ENCODE data around the gene RBBP5.

Gene RBBP5

DNA sequence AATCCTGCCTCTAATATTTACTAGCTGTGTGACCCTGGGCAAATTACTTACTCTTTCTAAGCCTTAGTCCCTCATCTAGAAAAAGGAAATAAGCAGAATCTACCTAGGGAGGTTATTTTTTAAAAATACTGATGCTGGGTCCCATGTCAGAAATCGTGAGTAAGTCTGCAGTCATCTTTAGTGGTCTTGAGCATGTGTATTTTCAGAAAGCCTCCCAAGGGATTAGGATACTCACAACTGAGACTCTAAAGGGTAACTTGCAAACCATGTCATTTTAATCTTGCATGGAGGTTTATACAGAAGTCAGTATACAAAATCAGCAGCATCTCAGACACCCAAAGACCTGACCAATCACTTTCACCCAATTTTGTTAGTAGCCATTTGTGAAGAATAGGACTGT, 46.5 kb upstream of the RBBP5 start:
- ATAC-seq: no peak
- TF ChIP-seq GLIS3 (CRISPR knock-in tag; IDR thresholded peaks at IDR 0.05) (no peak), ZNF565 (CRISPR knock-in tag; conservative IDR thresholded peaks at IDR 0.05; ENCODE audit: low read depth) (no peak), ARNTL (CRISPR knock-in tag; IDR thresholded peaks at IDR 0.05; ENCODE audit: borderline replicate concordance, low read depth) (no peak), SNAI2 (CRISPR knock-in tag; IDR thresholded peaks at IDR 0.05) (no peak), BACH2 (CRISPR knock-in tag; IDR thresholded peaks at IDR 0.05; ENCODE audit: borderline replicate concordance) (no peak), ZNF8 (CRISPR knock-in tag; IDR thresholded peaks at IDR 0.05) (no peak), CSDC2 (CRISPR knock-in tag; IDR thresholded peaks at IDR 0.05) (no peak), TCF4 (CRISPR knock-in tag; IDR thresholded peaks at IDR 0.05; ENCODE audit: borderline replicate concordance) (no peak), PPARA (CRISPR knock-in tag; IDR thresholded peaks at IDR 0.05; ENCODE audit: borderline replicate concordance) (no peak), RARB (CRISPR knock-in tag; IDR thresholded peaks at IDR 0.05) (no peak), ZC3H10 (CRISPR knock-in tag; IDR thresholded peaks at IDR 0.05) (no peak), ISL1 (CRISPR knock-in tag; IDR thresholded peaks at IDR 0.05) (no peak), ZFP30 (CRISPR knock-in tag; IDR thresholded peaks at IDR 0.05) (no peak)
- TF ChIP-seq, protein P1, sequence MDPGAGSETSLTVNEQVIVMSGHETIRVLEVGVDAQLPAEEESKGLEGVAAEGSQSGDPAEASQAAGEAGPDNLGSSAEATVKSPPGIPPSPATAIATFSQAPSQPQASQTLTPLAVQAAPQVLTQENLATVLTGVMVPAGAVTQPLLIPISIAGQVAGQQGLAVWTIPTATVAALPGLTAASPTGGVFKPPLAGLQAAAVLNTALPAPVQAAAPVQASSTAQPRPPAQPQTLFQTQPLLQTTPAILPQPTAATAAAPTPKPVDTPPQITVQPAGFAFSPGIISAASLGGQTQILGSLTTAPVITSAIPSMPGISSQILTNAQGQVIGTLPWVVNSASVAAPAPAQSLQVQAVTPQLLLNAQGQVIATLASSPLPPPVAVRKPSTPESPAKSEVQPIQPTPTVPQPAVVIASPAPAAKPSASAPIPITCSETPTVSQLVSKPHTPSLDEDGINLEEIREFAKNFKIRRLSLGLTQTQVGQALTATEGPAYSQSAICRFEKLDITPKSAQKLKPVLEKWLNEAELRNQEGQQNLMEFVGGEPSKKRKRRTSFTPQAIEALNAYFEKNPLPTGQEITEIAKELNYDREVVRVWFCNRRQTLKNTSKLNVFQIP (CRISPR knock-in tag; IDR thresholded peaks at IDR 0.05; ENCODE audit: borderline replicate concordance, low read depth): no peak
- TF ChIP-seq, protein P2, sequence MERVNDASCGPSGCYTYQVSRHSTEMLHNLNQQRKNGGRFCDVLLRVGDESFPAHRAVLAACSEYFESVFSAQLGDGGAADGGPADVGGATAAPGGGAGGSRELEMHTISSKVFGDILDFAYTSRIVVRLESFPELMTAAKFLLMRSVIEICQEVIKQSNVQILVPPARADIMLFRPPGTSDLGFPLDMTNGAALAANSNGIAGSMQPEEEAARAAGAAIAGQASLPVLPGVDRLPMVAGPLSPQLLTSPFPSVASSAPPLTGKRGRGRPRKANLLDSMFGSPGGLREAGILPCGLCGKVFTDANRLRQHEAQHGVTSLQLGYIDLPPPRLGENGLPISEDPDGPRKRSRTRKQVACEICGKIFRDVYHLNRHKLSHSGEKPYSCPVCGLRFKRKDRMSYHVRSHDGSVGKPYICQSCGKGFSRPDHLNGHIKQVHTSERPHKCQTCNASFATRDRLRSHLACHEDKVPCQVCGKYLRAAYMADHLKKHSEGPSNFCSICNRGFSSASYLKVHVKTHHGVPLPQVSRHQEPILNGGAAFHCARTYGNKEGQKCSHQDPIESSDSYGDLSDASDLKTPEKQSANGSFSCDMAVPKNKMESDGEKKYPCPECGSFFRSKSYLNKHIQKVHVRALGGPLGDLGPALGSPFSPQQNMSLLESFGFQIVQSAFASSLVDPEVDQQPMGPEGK (CRISPR knock-in tag; IDR thresholded peaks at IDR 0.05; ENCODE audit: borderline replicate concordance): no peak
- TF ChIP-seq, protein P3, sequence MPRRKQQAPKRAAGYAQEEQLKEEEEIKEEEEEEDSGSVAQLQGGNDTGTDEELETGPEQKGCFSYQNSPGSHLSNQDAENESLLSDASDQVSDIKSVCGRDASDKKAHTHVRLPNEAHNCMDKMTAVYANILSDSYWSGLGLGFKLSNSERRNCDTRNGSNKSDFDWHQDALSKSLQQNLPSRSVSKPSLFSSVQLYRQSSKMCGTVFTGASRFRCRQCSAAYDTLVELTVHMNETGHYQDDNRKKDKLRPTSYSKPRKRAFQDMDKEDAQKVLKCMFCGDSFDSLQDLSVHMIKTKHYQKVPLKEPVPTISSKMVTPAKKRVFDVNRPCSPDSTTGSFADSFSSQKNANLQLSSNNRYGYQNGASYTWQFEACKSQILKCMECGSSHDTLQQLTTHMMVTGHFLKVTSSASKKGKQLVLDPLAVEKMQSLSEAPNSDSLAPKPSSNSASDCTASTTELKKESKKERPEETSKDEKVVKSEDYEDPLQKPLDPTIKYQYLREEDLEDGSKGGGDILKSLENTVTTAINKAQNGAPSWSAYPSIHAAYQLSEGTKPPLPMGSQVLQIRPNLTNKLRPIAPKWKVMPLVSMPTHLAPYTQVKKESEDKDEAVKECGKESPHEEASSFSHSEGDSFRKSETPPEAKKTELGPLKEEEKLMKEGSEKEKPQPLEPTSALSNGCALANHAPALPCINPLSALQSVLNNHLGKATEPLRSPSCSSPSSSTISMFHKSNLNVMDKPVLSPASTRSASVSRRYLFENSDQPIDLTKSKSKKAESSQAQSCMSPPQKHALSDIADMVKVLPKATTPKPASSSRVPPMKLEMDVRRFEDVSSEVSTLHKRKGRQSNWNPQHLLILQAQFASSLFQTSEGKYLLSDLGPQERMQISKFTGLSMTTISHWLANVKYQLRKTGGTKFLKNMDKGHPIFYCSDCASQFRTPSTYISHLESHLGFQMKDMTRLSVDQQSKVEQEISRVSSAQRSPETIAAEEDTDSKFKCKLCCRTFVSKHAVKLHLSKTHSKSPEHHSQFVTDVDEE (CRISPR knock-in tag; IDR thresholded peaks at IDR 0.05): no peak
- TF ChIP-seq, protein P4, sequence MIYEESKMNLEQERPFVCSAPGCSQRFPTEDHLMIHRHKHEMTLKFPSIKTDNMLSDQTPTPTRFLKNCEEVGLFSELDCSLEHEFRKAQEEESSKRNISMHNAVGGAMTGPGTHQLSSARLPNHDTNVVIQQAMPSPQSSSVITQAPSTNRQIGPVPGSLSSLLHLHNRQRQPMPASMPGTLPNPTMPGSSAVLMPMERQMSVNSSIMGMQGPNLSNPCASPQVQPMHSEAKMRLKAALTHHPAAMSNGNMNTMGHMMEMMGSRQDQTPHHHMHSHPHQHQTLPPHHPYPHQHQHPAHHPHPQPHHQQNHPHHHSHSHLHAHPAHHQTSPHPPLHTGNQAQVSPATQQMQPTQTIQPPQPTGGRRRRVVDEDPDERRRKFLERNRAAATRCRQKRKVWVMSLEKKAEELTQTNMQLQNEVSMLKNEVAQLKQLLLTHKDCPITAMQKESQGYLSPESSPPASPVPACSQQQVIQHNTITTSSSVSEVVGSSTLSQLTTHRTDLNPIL (CRISPR knock-in tag; IDR thresholded peaks at IDR 0.05; ENCODE audit: low read depth): no peak

DNA sequence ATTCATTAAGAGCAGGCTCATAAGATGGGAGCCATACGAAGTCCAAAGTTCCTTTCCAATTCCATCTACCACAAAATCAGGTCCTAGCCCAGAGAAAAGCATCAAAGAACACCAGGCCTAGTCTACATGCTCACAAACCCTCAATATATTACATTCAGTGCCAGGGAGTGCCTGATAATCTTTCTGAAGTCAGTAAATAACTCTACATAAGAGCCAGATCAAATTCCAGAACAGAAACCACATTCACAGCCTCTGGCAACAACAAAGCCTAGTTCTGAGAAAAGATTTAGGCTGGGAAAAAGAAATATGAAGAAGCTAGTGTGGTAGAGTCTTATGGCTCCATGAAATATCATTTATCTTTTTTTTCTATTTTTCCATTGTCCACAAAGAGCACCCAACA, 40.5 kb upstream of the RBBP5 start:
- no peak for ATAC-seq
- TF ChIP-seq, protein P5, sequence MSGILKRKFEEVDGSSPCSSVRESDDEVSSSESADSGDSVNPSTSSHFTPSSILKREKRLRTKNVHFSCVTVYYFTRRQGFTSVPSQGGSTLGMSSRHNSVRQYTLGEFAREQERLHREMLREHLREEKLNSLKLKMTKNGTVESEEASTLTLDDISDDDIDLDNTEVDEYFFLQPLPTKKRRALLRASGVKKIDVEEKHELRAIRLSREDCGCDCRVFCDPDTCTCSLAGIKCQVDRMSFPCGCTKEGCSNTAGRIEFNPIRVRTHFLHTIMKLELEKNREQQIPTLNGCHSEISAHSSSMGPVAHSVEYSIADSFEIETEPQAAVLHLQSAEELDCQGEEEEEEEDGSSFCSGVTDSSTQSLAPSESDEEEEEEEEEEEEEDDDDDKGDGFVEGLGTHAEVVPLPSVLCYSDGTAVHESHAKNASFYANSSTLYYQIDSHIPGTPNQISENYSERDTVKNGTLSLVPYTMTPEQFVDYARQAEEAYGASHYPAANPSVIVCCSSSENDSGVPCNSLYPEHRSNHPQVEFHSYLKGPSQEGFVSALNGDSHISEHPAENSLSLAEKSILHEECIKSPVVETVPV (CRISPR knock-in tag; IDR thresholded peaks at IDR 0.05): no peak
- TF ChIP-seq PPARA (CRISPR knock-in tag; IDR thresholded peaks at IDR 0.05; ENCODE audit: borderline replicate concordance) (no peak), ISL1 (CRISPR knock-in tag; IDR thresholded peaks at IDR 0.05) (no peak), BACH2 (CRISPR knock-in tag; IDR thresholded peaks at IDR 0.05; ENCODE audit: borderline replicate concordance) (no peak), CSDC2 (CRISPR knock-in tag; IDR thresholded peaks at IDR 0.05) (no peak), TCF4 (CRISPR knock-in tag; IDR thresholded peaks at IDR 0.05; ENCODE audit: borderline replicate concordance) (no peak), ESRRG (CRISPR knock-in tag; IDR thresholded peaks at IDR 0.05) (no peak), ZNF70 (CRISPR knock-in tag; IDR thresholded peaks at IDR 0.05) (no peak), ZNF565 (CRISPR knock-in tag; conservative IDR thresholded peaks at IDR 0.05; ENCODE audit: low read depth) (no peak)

DNA sequence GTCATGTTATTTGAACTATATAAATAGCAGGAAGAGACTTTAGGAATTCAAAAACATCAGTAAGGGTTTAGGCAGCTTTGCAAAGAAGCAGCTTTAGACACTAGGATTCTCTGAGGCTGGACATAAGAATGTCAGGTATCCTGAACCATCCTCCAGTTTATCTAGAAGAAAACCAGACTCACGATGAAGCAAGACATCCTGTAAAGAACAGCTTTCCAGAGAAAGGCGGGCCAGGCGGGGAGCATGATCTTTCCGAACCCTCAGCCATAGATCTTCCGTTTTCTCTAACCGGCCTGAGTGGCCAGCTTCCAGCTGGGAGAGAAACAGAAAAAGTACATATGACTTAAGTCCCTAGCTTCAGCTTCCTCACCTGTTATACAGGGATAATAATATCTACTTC, 39.3 kb upstream of the RBBP5 start:
- ATAC-seq: no peak
- TF ChIP-seq TCF4 (CRISPR knock-in tag; IDR thresholded peaks at IDR 0.05; ENCODE audit: borderline replicate concordance): no peak
- TF ChIP-seq TOX (CRISPR knock-in tag; IDR thresholded peaks at IDR 0.05; ENCODE audit: borderline replicate concordance): no peak
- no peak for TF ChIP-seq ARNTL (CRISPR knock-in tag; IDR thresholded peaks at IDR 0.05; ENCODE audit: borderline replicate concordance, low read depth)
- TF ChIP-seq SNAI2 (CRISPR knock-in tag; IDR thresholded peaks at IDR 0.05): no peak
- no peak for TF ChIP-seq ZNF70 (CRISPR knock-in tag; IDR thresholded peaks at IDR 0.05)
- TF ChIP-seq ZFP30 (CRISPR knock-in tag; IDR thresholded peaks at IDR 0.05): no peak
- no peak for TF ChIP-seq RARB (CRISPR knock-in tag; IDR thresholded peaks at IDR 0.05)
- no peak for TF ChIP-seq GLIS3 (CRISPR knock-in tag; IDR thresholded peaks at IDR 0.05)
- no peak for TF ChIP-seq ESRRG (CRISPR knock-in tag; IDR thresholded peaks at IDR 0.05)
- no peak for TF ChIP-seq CSDC2 (CRISPR knock-in tag; IDR thresholded peaks at IDR 0.05)
- no peak for TF ChIP-seq ZNF565 (CRISPR knock-in tag; conservative IDR thresholded peaks at IDR 0.05; ENCODE audit: low read depth)
- TF ChIP-seq ZNF8 (CRISPR knock-in tag; IDR thresholded peaks at IDR 0.05): no peak
- no peak for TF ChIP-seq ZFP3 (CRISPR knock-in tag; IDR thresholded peaks at IDR 0.05)
- TF ChIP-seq, protein P4 (CRISPR knock-in tag; IDR thresholded peaks at IDR 0.05; ENCODE audit: low read depth): no peak

Measured in SK-N-SH treated with all-trans-retinoic acid at 6 μM for 48 hours (cell line).